ENCODE measurements around the gene FGF14. TPM values are rescaled to one million over a fixed set of nuclear protein-coding genes. Genes with fewer than 3 reads are reported as not detected.

Gene FGF14
- total RNA-seq, 1 experiment from 2014 or later: 0.22 TPM

DNA sequence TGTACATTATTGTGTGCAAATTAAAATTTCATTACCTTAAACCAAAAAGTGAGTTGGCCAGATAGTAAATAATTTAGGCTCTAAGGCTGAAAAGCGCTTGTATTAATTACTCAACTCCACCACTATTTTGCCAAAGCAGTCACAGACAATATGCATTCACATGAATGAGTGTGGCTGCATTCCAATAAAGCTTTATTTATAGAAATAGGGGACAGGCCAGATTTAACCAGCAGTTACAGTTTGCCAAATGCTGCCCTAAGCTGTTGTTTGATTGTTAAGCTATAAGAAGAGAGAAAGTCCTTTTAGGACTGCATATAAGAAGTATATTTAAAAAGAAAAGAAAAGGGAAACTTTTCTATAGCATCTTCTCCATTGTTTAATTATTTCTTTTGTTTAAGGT is 606.8 kb downstream of the FGF14 start:
- Histone ChIP-seq H2BK120ac (ENCODE audit: low read depth, low read length, poor library complexity, severe bottlenecking) (no peak overlapping the region), H3K9ac (ENCODE audit: extremely low read depth, insufficient read length, low read length) (no peak overlapping the region), H4K8ac (replicated peaks; ENCODE audit: insufficient read length, low read depth, low read length) (no peak overlapping the region), H3T11ph (ENCODE audit: low read length) (no peak overlapping the region), H2BK12ac (ENCODE audit: insufficient read length, low read depth, low read length) (no peak overlapping the region), H3K79me2 (ENCODE audit: insufficient read depth, low read length) (no peaks in the 10 kb centered on the region), H4K20me1 (ENCODE audit: control insufficient read depth, insufficient read depth, insufficient read length) (no peaks in the 10 kb centered on the region), H3K4ac (ENCODE audit: low read depth, low read length) (no peak overlapping the region), H3K27ac (ENCODE audit: insufficient read length, low read depth, low read length) (no peak overlapping the region), H2BK5ac (ENCODE audit: insufficient read length, low read length) (no peak overlapping the region), H3K23ac (ENCODE audit: insufficient read length, low read depth, low read length) (no peak overlapping the region), H3K56ac (ENCODE audit: insufficient read length, low read depth, low read length) (no peak overlapping the region), H3K4me2 (ENCODE audit: insufficient read depth, insufficient read length, low read length) (no peak overlapping the region), H3K14ac (ENCODE audit: insufficient read depth, low read length) (no peak overlapping the region), H3K4me1 (ENCODE audit: insufficient read depth, low read length) (no peaks in the 10 kb centered on the region), H3K23me2 (ENCODE audit: insufficient read length, low read depth, low read length, poor library complexity, severe bottlenecking) (no peaks in the 10 kb centered on the region), H3K18ac (ENCODE audit: insufficient read length, low read depth, low read length) (no peak overlapping the region), H3K9me3 (ENCODE audit: control insufficient read depth, low read depth, low read length) (no peaks in the 10 kb centered on the region), H2BK20ac (ENCODE audit: low read depth, low read length, poor library complexity, severe bottlenecking) (no peak overlapping the region), H2AK5ac (ENCODE audit: insufficient read length, low read length) (no peak overlapping the region), H2BK15ac (ENCODE audit: low read depth, low read length) (no peak overlapping the region), H3K27me3 (ENCODE audit: insufficient read depth, low read length) (no peaks in the 10 kb centered on the region), H3K79me1 (ENCODE audit: insufficient read depth, low read depth, low read length, poor library complexity, severe bottlenecking) (no peaks in the 10 kb centered on the region), H4K5ac (ENCODE audit: insufficient read length, low read depth, low read length) (no peak overlapping the region), H2AFZ (ENCODE audit: low read length) (no peak overlapping the region), H4K91ac (ENCODE audit: insufficient read length, low read depth, low read length) (no peak overlapping the region)
- Mint-ChIP-seq H3K27ac (no peak overlapping the region), H3K27me3 (ENCODE audit: low read depth) (no peaks in the 10 kb centered on the region), H3K36me3 (ENCODE audit: insufficient read depth in 1 of 3, low read depth in 3 of 3) (no peaks in the 10 kb centered on the region), H3K9me3 (no peaks in the 10 kb centered on the region), H3K4me3 (no peak overlapping the region), H3K4me1 (peaks cover 8 to 11% of the 10 kb centered on the region in 2 experiments)
- no peak for DNase-seq
- TF ChIP-seq, protein P1, sequence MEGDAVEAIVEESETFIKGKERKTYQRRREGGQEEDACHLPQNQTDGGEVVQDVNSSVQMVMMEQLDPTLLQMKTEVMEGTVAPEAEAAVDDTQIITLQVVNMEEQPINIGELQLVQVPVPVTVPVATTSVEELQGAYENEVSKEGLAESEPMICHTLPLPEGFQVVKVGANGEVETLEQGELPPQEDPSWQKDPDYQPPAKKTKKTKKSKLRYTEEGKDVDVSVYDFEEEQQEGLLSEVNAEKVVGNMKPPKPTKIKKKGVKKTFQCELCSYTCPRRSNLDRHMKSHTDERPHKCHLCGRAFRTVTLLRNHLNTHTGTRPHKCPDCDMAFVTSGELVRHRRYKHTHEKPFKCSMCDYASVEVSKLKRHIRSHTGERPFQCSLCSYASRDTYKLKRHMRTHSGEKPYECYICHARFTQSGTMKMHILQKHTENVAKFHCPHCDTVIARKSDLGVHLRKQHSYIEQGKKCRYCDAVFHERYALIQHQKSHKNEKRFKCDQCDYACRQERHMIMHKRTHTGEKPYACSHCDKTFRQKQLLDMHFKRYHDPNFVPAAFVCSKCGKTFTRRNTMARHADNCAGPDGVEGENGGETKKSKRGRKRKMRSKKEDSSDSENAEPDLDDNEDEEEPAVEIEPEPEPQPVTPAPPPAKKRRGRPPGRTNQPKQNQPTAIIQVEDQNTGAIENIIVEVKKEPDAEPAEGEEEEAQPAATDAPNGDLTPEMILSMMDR (conservative IDR thresholded peaks at IDR 0.05): no peak
- WGBS (ENCODE audit: extremely low coverage, insufficient read length, low lambda C conversion rate): no CpG with 5 or more reads among the region's 1 CpG

Measured in H9 (cell line).